WERI-Rb-1 (cell line): ENCODE measurements around the gene EFCAB14.
"Not testable (repeated sequence)": the region's sequence is repeated elsewhere in the genome, so short reads cannot be mapped to it uniquely, and the experiment has no call there.

Experiments used
- DNase-seq: peaks from one replicate; pipeline ENCODE4 v3.0.0-alpha.2; 2020
- H3K27ac ChIP-seq: fragments of 250-450 bp; sonication (Bioruptor Pico); 2 replicates; pipeline ENCODE4 v1.5.1; 2020; ENCODE audit warnings: mild to moderate bottlenecking, moderate library complexity
- H3K27me3 ChIP-seq: fragments of 250-450 bp; sonication (Bioruptor Pico); 2 replicates; pipeline ENCODE4 v1.5.1; 2021; ENCODE audit warnings: mild to moderate bottlenecking, low read depth, moderate library complexity; ENCODE audit not compliant: insufficient read depth, severe bottlenecking
- H3K36me3 ChIP-seq: fragments of 250-450 bp; sonication (Bioruptor Pico); 2 replicates; pipeline ENCODE4 v1.5.1; 2020; ENCODE audit warnings: mild to moderate bottlenecking, moderate library complexity
- H3K4me3 ChIP-seq: 2 replicates; pipeline ENCODE4 v1.5.1; 2011; ENCODE audit warnings: low read depth, mild to moderate bottlenecking, control low read depth, low read length
- H3K9me3 ChIP-seq: fragments of 250-450 bp; sonication (Bioruptor Pico); 2 replicates; pipeline ENCODE4 v1.5.1; 2021; ENCODE audit warnings: mild to moderate bottlenecking, moderate library complexity; ENCODE audit not compliant: severe bottlenecking
- TF ChIP-seq, protein P1 (sequence below): IDR thresholded peaks from 2 replicates; pipeline ENCODE4 v1.5.1; 2011; ENCODE audit warnings: low read depth, mild to moderate bottlenecking, control low read depth, inconsistent platforms, low read length

The EFCAB14 gene

DNA sequence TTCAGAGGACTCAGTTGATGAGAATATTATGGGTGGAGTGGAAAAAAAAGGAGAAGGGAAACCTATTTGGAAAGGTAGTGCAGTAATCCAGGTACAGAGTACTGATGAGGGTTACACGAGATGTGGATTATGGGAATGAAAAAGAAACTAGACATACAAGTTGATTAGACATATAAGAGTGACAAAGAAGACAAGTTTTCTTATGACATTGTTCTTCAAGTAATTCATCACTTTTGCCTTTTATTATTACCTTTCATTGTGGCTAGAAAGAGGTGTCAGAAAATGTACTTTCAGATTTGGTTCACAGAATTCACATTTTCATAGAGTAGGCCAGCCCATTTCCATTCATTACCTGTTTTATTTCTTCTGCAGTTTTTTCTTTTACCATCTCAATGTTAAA lies 61.1 kb downstream of the EFCAB14 start:
- Histone ChIP-seq H3K27ac (no peak overlapping the region), H3K4me3 (no peak overlapping the region), H3K36me3 (peaks cover 13% of the 10 kb centered on the region), H3K9me3 (no peaks in the 10 kb centered on the region), H3K27me3 (no peaks in the 10 kb centered on the region)
- TF ChIP-seq, protein P1, sequence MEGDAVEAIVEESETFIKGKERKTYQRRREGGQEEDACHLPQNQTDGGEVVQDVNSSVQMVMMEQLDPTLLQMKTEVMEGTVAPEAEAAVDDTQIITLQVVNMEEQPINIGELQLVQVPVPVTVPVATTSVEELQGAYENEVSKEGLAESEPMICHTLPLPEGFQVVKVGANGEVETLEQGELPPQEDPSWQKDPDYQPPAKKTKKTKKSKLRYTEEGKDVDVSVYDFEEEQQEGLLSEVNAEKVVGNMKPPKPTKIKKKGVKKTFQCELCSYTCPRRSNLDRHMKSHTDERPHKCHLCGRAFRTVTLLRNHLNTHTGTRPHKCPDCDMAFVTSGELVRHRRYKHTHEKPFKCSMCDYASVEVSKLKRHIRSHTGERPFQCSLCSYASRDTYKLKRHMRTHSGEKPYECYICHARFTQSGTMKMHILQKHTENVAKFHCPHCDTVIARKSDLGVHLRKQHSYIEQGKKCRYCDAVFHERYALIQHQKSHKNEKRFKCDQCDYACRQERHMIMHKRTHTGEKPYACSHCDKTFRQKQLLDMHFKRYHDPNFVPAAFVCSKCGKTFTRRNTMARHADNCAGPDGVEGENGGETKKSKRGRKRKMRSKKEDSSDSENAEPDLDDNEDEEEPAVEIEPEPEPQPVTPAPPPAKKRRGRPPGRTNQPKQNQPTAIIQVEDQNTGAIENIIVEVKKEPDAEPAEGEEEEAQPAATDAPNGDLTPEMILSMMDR = no peak
- DNase-seq = no peak

DNA sequence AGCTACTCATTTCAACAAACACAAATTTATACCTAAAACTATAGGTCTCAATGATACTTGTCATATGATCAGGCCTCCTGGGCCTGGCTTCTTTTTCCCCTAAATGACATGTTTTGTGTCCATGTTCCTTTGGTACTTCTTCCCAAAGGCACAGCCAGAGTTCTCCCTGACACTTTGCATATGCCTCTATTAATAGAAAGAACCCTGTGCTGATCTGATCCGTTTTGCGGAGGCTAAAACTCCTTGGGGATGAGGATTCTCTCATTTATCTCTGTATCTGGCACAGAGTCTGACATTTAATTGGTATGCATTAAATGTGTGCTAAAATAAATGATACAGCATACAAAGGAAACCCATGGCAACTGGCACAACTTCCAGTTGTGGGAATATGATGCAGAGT lies 62.3 kb downstream of the EFCAB14 start:
- Histone ChIP-seq H3K27me3 (no peaks in the 10 kb centered on the region), H3K36me3 (peaks cover 13% of the 10 kb centered on the region), H3K4me3 (no peak overlapping the region), H3K27ac (no peak overlapping the region), H3K9me3 (no peaks in the 10 kb centered on the region)
- TF ChIP-seq, protein P1 = no peak
- DNase-seq = no peak

DNA sequence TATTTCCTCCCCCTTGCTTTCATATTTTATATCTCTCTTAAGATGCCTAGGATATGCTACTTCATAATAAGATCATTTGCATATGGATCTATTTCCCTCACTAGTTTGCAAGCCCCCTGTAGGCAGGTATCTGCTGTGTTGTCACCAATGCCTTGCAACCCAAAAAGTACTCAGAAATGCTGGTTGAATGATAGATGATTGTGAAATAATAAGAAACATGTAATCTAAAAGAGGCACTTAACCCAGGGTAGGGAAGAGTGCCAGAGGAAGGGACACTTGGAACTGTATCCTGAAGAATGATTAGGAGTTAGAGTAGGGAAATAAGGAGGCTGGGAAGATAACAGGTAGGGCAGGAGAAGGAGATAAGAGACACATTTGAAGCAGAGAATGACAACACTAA lies 63.1 kb downstream of the EFCAB14 start:
- no peak for DNase-seq
- H3K4me3 ChIP-seq = no peak overlapping the region
- no peaks in the 10 kb centered on the region for H3K27me3 ChIP-seq
- H3K27ac ChIP-seq = no peak overlapping the region
- no peaks in the 10 kb centered on the region for H3K9me3 ChIP-seq
- H3K36me3 ChIP-seq = peaks cover 16% of the 10 kb centered on the region
- TF ChIP-seq, protein P1 = no peak

DNA sequence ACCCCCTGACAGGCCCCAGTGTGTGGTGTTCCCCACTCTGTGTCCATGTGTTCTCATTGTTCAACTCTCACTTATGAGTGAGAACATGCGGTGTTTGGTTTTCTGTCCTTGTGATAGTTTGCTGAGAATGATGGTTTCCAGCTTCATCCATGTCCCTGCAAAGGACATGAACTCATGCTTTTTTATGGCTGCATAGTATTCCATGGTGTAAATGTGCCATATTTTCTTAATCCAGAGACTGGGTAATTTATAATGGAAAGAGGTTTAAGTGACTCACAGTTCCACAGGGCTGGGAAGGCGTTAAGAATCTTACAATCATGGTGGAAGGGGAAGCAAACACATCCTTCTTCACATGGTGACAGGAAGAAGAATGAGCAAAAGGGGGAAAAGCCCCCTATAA lies 64.2 kb downstream of the EFCAB14 start:
- H3K36me3 ChIP-seq = peaks cover 17% of the 10 kb centered on the region

DNA sequence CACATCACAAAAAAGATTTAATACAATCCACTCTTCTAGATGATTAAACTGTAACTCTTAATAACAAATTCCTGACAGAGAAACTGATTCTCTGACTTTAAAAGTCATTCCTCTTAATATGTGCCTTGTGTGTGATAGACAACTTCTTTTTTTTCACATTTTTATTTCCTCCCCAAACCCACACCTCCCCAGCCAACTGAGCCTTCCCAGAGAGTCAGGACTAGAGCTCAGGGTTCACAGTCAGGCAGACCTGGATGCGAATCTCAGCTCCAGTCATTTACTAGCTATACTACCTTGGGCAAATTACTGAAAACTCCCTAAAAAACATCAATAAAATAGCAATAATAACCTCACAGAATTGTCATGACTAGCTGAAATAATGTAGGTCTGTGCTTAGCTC lies 64.9 kb downstream of the EFCAB14 start:
- TF ChIP-seq, protein P1 = no peak
- Histone ChIP-seq H3K36me3 (peaks cover 21% of the 10 kb centered on the region), H3K9me3 (peaks cover 6% of the 10 kb centered on the region), H3K4me3 (no peak overlapping the region), H3K27ac (no peak overlapping the region), H3K27me3 (no peaks in the 10 kb centered on the region)
- DNase-seq = no peak

More for the DNA sequence above, 64.2 kb downstream of the EFCAB14 start:
- not testable (repeated sequence) for H3K9me3 ChIP-seq, H3K27ac ChIP-seq, H3K27me3 ChIP-seq, H3K4me3 ChIP-seq, DNase-seq

DNA sequence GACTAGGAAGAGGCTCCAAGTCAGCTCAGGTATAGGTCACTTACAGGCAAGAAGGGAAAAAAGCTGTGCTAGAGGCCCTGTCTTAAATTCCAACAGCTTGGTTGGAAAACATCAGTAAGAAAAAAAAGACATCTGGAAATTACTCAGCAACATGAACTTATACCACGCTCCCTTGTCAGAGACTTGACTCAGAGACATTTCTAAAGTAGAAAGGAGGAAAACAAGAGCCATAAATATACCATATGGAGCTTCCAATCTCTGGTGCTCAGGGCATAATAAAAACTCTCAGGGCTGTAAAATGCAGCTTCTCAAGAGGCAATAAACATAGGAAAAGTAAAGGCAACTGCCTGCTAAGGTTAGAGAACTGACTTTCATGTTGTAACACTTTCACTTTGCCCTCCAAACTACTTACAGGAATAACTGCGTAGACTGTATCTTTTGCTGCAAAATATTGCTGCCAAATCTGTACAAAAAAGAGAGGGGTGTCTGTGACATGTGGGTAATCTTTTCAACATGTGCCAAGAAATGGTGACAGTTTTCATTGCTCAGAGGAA lies 65.4 kb downstream of the EFCAB14 start:
- no peak for DNase-seq
- H3K27me3 ChIP-seq = no peaks in the 10 kb centered on the region
- H3K27ac ChIP-seq = no peak overlapping the region
- peaks cover 6% of the 10 kb centered on the region for H3K9me3 ChIP-seq
- peaks cover 21% of the 10 kb centered on the region for H3K36me3 ChIP-seq
- TF ChIP-seq, protein P1 = no peak
- no peak overlapping the region for H3K4me3 ChIP-seq
